Thyroid gland (tissue), 4 donors: ENCODE data around the gene CCDC88A.

Source experiments
- POLR2A ChIP-seq, 2 donors: fragments of 450-650 bp; IDR thresholded peaks; one replicate each; pipeline ENCODE4 v1.6.1; 2017; ENCODE audit warnings: antibody characterized with exemption in 2 of 2, mild to moderate bottlenecking in 2 of 2, moderate library complexity in 1 of 2
- TF ChIP-seq, protein P1 (sequence below), 6 experiments: fragments of 200-600 bp in 3 of 6; fragments of 450-650 bp in 3 of 6; sonication (generic) in 3 of 6; IDR thresholded peaks; one replicate each; pipeline ENCODE4 v1.5.1; 2016 to 2019; ENCODE audit warnings: antibody characterized with exemption in 6 of 6, mild to moderate bottlenecking in 2 of 6, inconsistent platforms in 1 of 6, moderate library complexity in 1 of 6

DNA sequence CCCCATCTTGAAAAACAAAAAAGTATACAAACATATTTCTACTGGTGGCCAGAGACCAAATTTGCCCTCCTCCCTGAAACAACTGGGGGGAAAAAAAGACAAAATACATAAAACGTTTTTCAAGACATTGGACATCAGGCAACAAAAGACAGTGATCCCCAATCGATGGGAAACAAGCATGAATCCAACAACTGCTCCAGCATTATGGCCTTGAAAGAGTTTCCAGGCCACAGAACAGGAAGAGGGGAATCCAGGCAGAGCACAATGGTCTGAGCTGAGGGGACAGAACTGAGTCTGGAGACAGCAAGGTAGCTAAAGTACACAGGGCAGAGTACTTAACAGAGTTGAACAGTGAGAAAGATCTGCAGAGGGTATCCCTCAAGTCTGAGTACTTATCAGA, 4.4 kb downstream of the CCDC88A start:
- TF ChIP-seq, protein P1, sequence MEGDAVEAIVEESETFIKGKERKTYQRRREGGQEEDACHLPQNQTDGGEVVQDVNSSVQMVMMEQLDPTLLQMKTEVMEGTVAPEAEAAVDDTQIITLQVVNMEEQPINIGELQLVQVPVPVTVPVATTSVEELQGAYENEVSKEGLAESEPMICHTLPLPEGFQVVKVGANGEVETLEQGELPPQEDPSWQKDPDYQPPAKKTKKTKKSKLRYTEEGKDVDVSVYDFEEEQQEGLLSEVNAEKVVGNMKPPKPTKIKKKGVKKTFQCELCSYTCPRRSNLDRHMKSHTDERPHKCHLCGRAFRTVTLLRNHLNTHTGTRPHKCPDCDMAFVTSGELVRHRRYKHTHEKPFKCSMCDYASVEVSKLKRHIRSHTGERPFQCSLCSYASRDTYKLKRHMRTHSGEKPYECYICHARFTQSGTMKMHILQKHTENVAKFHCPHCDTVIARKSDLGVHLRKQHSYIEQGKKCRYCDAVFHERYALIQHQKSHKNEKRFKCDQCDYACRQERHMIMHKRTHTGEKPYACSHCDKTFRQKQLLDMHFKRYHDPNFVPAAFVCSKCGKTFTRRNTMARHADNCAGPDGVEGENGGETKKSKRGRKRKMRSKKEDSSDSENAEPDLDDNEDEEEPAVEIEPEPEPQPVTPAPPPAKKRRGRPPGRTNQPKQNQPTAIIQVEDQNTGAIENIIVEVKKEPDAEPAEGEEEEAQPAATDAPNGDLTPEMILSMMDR (IDR thresholded peaks at IDR 0.05), result no peak
- no peak for TF ChIP-seq POLR2A (IDR thresholded peaks at IDR 0.05)
